GM12892 (cell line): ENCODE measurements around the gene ROBO4.

Experiments used
- POLR2A ChIP-seq: IDR thresholded peaks from 2 replicates; pipeline ENCODE4 v1.6.1; 2011; ENCODE audit warnings: low read depth, low read length, control low read depth
- POLR2AphosphoS5 ChIP-seq: IDR thresholded peaks from 2 replicates; pipeline ENCODE4 v1.6.1; 2011; ENCODE audit warnings: low read depth, low read length, control low read depth
- TAF1 ChIP-seq: IDR thresholded peaks from 2 replicates; pipeline ENCODE4 v1.6.1; 2011; ENCODE audit warnings: low read depth, mild to moderate bottlenecking, control low read depth, low read length, borderline replicate concordance

GRCh38 chr11:124882339-124883071 is 15.2 kb downstream of the ROBO4 start:
- TF ChIP-seq POLR2A (no peak), POLR2AphosphoS5 (no peak), TAF1 (no peak)
